ENCODE measurements around the gene DSCAML1. TPM values are rescaled to one million over a fixed set of nuclear protein-coding genes. Genes with fewer than 3 reads are reported as not detected.

DSCAML1 gene
- total RNA-seq, 1 experiment from 2014 or later: not detected

- ATAC-seq: no peak
- intact Hi-C loops (cut with micrococcal nuclease): no loop called here
- no peak overlapping the region for H2AFZ ChIP-seq (ENCODE audit: low read length)
- H3K9ac ChIP-seq (ENCODE audit: low read length): no peak overlapping the region
- H3F3A ChIP-seq (ENCODE audit: low read length, unreplicated experiment): no peaks in the 10 kb centered on the region
- no peaks in the 10 kb centered on the region for H4K20me1 ChIP-seq (ENCODE audit: low read length)
- ChIA-PET CTCF (no interaction called here), POLR2A (ENCODE audit: unreplicated experiment) (no interaction called here)
- no peak overlapping the region for H3K27ac ChIP-seq (ENCODE audit: low read length)
- no peaks in the 10 kb centered on the region for H3K36me3 ChIP-seq (ENCODE audit: low read depth, low read length)
- no peak overlapping the region for H3K4me3 ChIP-seq (ENCODE audit: low read length)
- no TSS peak for BruUV-seq (replicated peaks)
- H3K4me2 ChIP-seq (ENCODE audit: low read length): no peak overlapping the region
- peaks cover 77% of the 10 kb centered on the region for H3K27me3 ChIP-seq (ENCODE audit: low read length)
- TF ChIP-seq EZH2 (IDR thresholded peaks at IDR 0.05; ENCODE audit: low read length, unreplicated experiment): no peak
- no peak for TF ChIP-seq EZH2phosphoT487 (IDR thresholded peaks at IDR 0.05; ENCODE audit: borderline replicate concordance, low read length)
- TF ChIP-seq, protein P1, sequence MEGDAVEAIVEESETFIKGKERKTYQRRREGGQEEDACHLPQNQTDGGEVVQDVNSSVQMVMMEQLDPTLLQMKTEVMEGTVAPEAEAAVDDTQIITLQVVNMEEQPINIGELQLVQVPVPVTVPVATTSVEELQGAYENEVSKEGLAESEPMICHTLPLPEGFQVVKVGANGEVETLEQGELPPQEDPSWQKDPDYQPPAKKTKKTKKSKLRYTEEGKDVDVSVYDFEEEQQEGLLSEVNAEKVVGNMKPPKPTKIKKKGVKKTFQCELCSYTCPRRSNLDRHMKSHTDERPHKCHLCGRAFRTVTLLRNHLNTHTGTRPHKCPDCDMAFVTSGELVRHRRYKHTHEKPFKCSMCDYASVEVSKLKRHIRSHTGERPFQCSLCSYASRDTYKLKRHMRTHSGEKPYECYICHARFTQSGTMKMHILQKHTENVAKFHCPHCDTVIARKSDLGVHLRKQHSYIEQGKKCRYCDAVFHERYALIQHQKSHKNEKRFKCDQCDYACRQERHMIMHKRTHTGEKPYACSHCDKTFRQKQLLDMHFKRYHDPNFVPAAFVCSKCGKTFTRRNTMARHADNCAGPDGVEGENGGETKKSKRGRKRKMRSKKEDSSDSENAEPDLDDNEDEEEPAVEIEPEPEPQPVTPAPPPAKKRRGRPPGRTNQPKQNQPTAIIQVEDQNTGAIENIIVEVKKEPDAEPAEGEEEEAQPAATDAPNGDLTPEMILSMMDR (conservative IDR thresholded peaks at IDR 0.05; ENCODE audit: low read depth, low read length): no peak
- H3K79me2 ChIP-seq (ENCODE audit: low read length): no peaks in the 10 kb centered on the region
- H3K4me1 ChIP-seq (ENCODE audit: insufficient read depth, low read length): no peaks in the 10 kb centered on the region
- no peaks in the 10 kb centered on the region for H3K9me3 ChIP-seq (ENCODE audit: low read length)
- H3K9me2 ChIP-seq (replicated peaks; ENCODE audit: low read length): no peaks in the 10 kb centered on the region
- DNase-seq: no peak
Measured at GRCh38 chr11:117625237-117625636, 171.8 kb downstream of the DSCAML1 start.

DNA sequence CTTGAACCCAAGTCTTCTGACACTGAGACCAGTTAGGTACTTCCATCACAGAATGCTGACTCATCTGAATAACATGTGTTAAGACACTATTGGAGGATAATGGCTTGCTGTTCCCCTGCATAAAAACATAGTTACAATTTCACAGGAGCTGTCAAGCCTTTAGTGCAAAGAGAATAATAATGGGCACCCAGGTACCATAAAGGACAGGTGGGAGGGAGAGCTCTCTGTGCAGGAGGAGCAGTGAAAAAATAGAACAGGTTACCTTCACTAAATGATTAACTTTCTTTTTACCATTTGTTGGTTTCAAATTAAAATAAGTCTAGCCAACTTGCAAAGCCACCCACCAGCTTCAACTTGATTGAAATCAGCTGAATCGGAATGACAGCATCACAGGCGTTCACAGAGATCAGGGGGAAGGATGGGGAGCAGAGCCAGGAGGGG, 173.2 kb downstream of the DSCAML1 start:
- H3K9me3 ChIP-seq (ENCODE audit: low read length): no peaks in the 10 kb centered on the region
- H3K79me2 ChIP-seq (ENCODE audit: low read length): no peaks in the 10 kb centered on the region
- no peaks in the 10 kb centered on the region for H3K36me3 ChIP-seq (ENCODE audit: low read depth, low read length)
- BruUV-seq (replicated peaks): no TSS peak
- H3K4me2 ChIP-seq (ENCODE audit: low read length): no peak overlapping the region
- H3K4me3 ChIP-seq (ENCODE audit: low read length): no peak overlapping the region
- no peak overlapping the region for H2AFZ ChIP-seq (ENCODE audit: low read length)
- ChIA-PET POLR2A (ENCODE audit: unreplicated experiment) (no interaction called here), CTCF (no interaction called here)
- H3K9ac ChIP-seq (ENCODE audit: low read length): no peak overlapping the region
- ATAC-seq: no peak
- no peaks in the 10 kb centered on the region for H4K20me1 ChIP-seq (ENCODE audit: low read length)
- H3K9me2 ChIP-seq (replicated peaks; ENCODE audit: low read length): no peaks in the 10 kb centered on the region
- TF ChIP-seq EZH2 (IDR thresholded peaks at IDR 0.05; ENCODE audit: low read length, unreplicated experiment): no peak
- TF ChIP-seq, protein P1 (conservative IDR thresholded peaks at IDR 0.05; ENCODE audit: low read depth, low read length): no peak
- H3K27me3 ChIP-seq (ENCODE audit: low read length): peaks cover 77% of the 10 kb centered on the region
- DNase-seq: no peak
- H3K4me1 ChIP-seq (ENCODE audit: insufficient read depth, low read length): no peaks in the 10 kb centered on the region
- intact Hi-C loops (cut with micrococcal nuclease): no loop called here
- H3F3A ChIP-seq (ENCODE audit: low read length, unreplicated experiment): no peaks in the 10 kb centered on the region
- H3K27ac ChIP-seq (ENCODE audit: low read length): no peak overlapping the region

GRCh38 chr11:117621226-117621625, 175.8 kb downstream of the DSCAML1 start:
- ChIA-PET POLR2A (ENCODE audit: unreplicated experiment) (no interaction called here), CTCF (interaction anchor here (0.8 kb wide), 1 partner anchor 195 kb away, joined by 6 read pairs; no protein-coding TSS in a partner anchor)
- TF ChIP-seq EZH2 (IDR thresholded peaks at IDR 0.05; ENCODE audit: low read length, unreplicated experiment) (no peak), EZH2phosphoT487 (IDR thresholded peaks at IDR 0.05; ENCODE audit: borderline replicate concordance, low read length) (no peak)
- TF ChIP-seq, protein P1 (conservative IDR thresholded peaks at IDR 0.05; ENCODE audit: low read depth, low read length): peak; percentile 83
- 0 out of 2 replicates have a peak, but pooled peaks have one; percentile 42 for ATAC-seq
- H2AFZ ChIP-seq (ENCODE audit: low read length): no peak overlapping the region
- BruUV-seq (replicated peaks): no TSS peak
- H3K4me1 ChIP-seq (ENCODE audit: insufficient read depth, low read length): no peaks in the 10 kb centered on the region
- no peaks in the 10 kb centered on the region for H3F3A ChIP-seq (ENCODE audit: low read length, unreplicated experiment)
- intact Hi-C loops (cut with micrococcal nuclease): no loop called here
- H3K4me3 ChIP-seq (ENCODE audit: low read length): no peak overlapping the region
- H3K9me3 ChIP-seq (ENCODE audit: low read length): no peaks in the 10 kb centered on the region
- no peak overlapping the region for H3K4me2 ChIP-seq (ENCODE audit: low read length)
- H3K9ac ChIP-seq (ENCODE audit: low read length): no peak overlapping the region
- no peaks in the 10 kb centered on the region for H3K79me2 ChIP-seq (ENCODE audit: low read length)
- H3K27ac ChIP-seq (ENCODE audit: low read length): no peak overlapping the region
- no peaks in the 10 kb centered on the region for H3K9me2 ChIP-seq (replicated peaks; ENCODE audit: low read length)
- H3K27me3 ChIP-seq (ENCODE audit: low read length): peaks cover 71% of the 10 kb centered on the region
- H4K20me1 ChIP-seq (ENCODE audit: low read length): no peaks in the 10 kb centered on the region
- no peaks in the 10 kb centered on the region for H3K36me3 ChIP-seq (ENCODE audit: low read depth, low read length)
- peak; percentile 56 for DNase-seq
